Body of pancreas (tissue), 4 donors: ENCODE measurements around the gene FLOT2.

Experiments
- POLR2A ChIP-seq, 3 donors: fragments of 450-650 bp; IDR thresholded peaks; one replicate each; pipeline ENCODE4 v1.6.1; 2016; ENCODE audit warnings: antibody characterized with exemption in 3 of 3, mild to moderate bottlenecking in 2 of 3
- TF ChIP-seq, protein P1 (sequence below), 7 experiments: fragments of 450-650 bp in 4 of 7; fragments of 200-600 bp in 3 of 7; sonication (generic) in 3 of 7; IDR thresholded peaks; one replicate each; pipeline ENCODE4 v1.5.1; 2016 to 2019; ENCODE audit warnings: antibody characterized with exemption in 7 of 7

- TF ChIP-seq, protein P1, sequence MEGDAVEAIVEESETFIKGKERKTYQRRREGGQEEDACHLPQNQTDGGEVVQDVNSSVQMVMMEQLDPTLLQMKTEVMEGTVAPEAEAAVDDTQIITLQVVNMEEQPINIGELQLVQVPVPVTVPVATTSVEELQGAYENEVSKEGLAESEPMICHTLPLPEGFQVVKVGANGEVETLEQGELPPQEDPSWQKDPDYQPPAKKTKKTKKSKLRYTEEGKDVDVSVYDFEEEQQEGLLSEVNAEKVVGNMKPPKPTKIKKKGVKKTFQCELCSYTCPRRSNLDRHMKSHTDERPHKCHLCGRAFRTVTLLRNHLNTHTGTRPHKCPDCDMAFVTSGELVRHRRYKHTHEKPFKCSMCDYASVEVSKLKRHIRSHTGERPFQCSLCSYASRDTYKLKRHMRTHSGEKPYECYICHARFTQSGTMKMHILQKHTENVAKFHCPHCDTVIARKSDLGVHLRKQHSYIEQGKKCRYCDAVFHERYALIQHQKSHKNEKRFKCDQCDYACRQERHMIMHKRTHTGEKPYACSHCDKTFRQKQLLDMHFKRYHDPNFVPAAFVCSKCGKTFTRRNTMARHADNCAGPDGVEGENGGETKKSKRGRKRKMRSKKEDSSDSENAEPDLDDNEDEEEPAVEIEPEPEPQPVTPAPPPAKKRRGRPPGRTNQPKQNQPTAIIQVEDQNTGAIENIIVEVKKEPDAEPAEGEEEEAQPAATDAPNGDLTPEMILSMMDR (IDR thresholded peaks at IDR 0.05), result no peak
- TF ChIP-seq POLR2A (IDR thresholded peaks at IDR 0.05), result no peak
These were observed 15.2 kb downstream of the FLOT2 start for GRCh38 chr17:28882154-28882895.
